NCI-H460 (cell line): ENCODE data around the gene ZNF716. TPM values are rescaled to one million over a fixed set of nuclear protein-coding genes. Genes with fewer than 3 reads are reported as not detected.
"Not testable (repeated sequence)": the region's sequence is repeated elsewhere in the genome, so short reads cannot be mapped to it uniquely, and the experiment has no call there.

Source experiments
- DNase-seq: peaks from one replicate; pipeline ENCODE4 v3.0.0-alpha.2; 2016; ENCODE audit warnings: low read depth; ENCODE audit errors: extremely low read depth
- small RNA-seq, 2 experiments: library from RNA; depleted of rRNA; stranded (forward); fragments of <200 nt; gene quantifications; one replicate each; pipeline ENCODE3, GENCODE V24; 2014
- total RNA-seq: library from RNA; depleted of rRNA; stranded (reverse); fragments of >200 nt; shearing (Covaris generic); gene quantifications from 2 replicates; pipeline ENCODE4 v1.2.3, GENCODE V29; 2014

The ZNF716 gene
- total RNA-seq, 1 experiment from 2014 or later: not detected

DNA sequence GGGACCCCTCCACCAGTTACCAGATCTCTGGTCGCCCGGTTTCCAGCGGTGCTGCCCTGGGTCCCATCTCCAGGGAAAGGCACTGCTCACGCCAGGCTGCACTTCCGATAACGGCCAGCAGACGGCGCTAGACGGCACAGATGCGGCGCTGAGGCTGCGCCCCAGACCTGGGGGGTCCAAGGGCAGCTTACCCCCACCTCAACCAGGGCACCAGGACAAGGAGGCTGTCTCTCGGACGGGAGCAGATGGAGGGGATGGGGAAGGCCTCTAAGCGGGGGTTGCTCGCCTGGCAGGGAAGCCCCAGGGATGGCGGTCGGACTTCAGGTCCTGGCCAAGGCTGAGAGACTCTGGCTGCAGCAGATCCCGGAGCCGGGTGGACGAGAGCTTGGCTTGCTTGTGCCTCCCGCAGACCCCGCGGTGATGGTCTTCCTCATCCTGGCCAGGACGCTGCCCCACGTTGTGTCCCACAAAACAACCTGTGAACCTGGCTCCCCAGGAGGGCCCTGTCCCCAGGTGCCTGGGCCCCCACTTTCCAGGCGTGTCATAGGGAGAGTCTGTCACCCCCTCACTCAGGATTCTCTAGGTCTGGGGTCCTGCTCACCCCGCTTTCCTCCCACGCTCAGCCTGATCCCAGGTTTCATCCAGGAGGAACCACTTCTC lies 23.9 kb upstream of the ZNF716 start:
- no peak for DNase-seq

- no peak for DNase-seq
Observed at GRCh38 chr7:57426629-57427003, 23.4 kb upstream of the ZNF716 start.

DNA sequence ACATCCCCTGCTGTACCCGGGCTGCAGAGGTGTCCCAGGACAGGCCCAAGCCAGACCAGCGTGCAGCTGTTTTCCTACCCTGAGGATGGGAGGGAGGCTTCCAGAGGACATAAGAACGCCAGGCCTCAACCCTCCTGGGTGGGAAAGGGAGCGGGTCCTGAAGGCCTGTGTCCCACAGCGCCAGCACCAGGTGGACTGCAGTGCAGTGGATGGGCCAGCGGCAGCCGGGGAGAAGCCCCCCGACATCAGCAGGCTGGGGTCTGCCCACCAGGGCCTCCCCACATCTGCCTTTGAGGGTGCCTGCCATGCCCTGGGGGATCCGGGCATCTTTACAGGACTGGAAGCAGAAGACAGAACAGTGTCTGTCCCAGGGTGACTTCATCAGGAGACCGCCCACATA lies 22.8 kb upstream of the ZNF716 start:
- DNase-seq: no peak

DNA sequence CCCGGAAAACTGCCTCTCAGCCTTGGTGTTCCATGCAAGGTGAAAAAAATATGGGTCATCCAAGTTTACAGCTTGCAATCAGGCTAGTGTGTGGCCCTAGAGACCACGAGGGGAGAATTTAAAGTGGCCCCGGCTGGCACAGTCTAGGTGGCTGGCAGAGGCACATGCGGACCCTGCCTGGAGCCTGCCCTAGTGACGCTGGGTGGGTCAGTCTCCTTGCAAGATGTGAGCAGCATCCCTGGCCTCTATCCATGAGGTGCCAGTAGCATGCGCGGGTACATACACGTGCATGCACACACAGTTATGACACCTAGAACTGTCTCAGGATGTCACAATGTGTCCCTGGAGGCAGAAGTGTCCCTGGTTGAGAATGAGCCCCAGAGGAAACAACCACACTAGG lies 22.4 kb upstream of the ZNF716 start:
- no peak for DNase-seq

- DNase-seq: no peak
Observed at GRCh38 chr7:57432583-57432982, 17.4 kb upstream of the ZNF716 start.

DNA sequence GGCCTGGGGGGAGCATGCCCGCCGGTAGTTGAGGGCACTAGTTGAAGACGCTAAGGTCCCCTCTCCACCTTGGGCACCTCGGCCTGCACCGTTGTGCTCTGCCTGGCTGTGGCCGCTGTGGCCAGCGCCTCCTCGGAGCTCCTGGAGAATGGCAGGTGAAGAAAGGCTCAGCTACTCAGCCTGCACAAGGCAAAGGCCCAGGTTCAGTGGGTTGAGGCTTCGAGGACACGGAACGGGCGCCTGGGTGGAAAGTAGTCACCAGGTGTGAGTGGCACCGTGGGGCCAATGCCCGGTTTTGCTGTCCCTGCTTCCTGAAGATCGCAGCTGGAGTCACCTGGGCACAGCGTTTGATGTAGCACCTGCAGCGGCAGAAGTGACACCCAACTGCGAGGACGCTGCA lies 12.4 kb upstream of the ZNF716 start:
- DNase-seq: no peak

- DNase-seq: no peak
Observed at GRCh38 chr7:57438244-57438643, 11.7 kb upstream of the ZNF716 start.

DNA sequence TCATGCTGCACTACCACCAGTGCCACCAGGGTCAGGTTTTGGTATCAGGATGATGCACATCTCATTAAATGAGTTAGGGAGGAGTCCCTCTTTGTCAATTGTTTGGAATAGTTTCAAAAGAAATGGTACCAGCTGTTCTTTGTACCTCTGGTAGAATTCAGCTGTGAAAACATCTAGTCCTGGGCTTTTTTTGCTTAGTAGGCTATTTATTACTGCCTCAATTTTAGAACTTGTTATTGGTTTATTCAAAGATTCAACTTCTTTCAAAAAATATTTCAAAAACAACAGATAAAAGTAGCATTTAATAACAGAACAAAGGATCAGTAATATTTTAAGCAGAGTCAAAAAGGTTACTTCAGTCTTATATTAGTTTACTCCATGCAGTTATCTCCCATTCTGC lies 6.4 kb upstream of the ZNF716 start:
- DNase-seq: no peak

GRCh38 chr7:57469186-57469828 lies 19.3 kb downstream of the ZNF716 start:
- not testable (repeated sequence) for DNase-seq

DNA sequence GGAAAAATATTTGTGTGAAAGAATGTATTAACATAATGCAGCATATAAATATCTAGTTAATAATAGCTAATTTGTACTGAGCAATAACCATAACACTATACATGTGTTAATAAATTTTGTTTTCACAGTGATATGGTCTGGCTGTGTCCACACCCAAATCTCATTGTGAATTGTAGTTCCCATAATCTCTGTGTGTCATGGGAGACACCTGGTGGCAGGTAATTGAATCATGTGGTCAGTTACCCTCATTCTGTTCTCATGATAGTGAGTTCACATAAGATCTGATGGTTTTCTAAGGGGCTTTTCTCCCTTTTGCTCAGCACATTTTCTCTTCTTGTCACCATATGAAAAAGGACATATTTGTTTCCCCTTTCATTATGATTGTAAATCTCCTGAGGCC lies 30.3 kb downstream of the ZNF716 start:
- DNase-seq: not testable (repeated sequence)

DNA sequence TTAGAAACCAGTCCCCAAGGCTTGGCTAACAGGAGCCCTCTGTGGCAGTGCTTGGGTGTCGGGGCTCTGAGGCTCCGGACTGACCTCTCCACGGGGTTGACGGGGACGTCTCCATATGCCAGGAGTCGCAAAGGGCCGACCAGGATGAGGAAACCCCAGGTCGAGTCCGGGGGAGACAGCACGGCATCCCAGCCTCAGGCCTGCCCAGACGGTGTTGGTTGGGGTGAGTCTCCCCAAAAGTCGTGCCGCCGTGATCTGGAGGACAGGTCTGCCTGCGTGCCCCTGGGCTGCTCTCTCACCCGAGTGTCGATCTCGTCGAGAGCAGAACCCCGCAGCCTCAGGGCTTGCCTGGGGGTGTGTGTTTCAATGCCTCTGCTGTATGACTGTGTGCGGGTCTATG lies 35.0 kb downstream of the ZNF716 start:
- DNase-seq: not testable (repeated sequence)

- DNase-seq: no peak
Observed at GRCh38 chr7:57487957-57488356, 38.0 kb downstream of the ZNF716 start.

DNA sequence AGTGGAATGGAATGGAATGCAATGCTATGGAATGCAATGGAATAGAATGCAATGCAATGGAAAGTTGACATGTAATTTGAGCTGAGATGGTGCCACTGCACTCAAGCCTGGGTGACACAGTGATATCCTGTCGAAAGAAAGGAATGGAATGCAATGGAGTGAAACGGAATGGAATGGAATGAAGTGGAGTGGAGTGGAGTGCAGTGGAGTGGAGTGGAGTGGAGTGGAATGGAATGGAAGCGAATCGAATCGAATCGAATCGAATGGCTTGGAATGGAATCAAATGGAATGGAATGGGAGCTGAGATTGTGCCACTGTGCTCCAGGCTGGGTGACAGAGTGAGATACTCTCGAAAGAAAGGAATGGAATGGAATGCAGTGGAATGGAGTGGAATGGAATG lies 45.1 kb downstream of the ZNF716 start:
- not testable (repeated sequence) for DNase-seq

DNA sequence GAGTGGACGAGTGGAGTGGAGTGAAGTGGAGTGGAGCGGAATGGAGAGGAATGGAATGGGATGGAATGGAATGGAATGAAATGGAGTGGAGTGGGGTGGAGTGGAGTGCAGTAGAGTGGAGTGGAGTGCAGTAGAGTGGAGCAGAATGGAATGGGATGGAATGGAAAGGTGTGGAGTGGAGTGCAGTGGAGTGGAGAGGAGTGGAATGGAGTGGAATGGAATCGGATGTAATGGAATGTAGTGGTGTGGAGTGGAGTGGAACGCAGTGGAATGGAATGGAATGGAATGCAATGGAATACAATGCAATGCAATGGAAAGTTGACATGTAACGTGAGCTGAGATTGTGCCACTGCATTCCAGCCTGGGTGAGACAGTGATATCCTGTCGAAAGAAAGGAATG lies 46.4 kb downstream of the ZNF716 start:
- no peak for DNase-seq

- no peak for DNase-seq
Observed at GRCh38 chr7:57505176-57505575, 55.2 kb downstream of the ZNF716 start.

Small RNA genes within 50 kb of the gene (small RNA-seq; reads per million reads assigned to genes)
- 0 reads per million in 2 experiments for gene MIR3147
